Prostate gland (tissue), 2 donors: ENCODE results near the gene PRICKLE2.

Experiments
- POLR2A ChIP-seq: fragments of 450-650 bp; IDR thresholded peaks from one replicate; pipeline ENCODE4 v1.6.1; 2016; ENCODE audit warnings: antibody characterized with exemption, mild to moderate bottlenecking
- POLR2AphosphoS5 ChIP-seq: sonication (generic); formaldehyde crosslinking; IDR thresholded peaks from one replicate; pipeline ENCODE4 v1.6.1; 2017; ENCODE audit warnings: antibody characterized with exemption
- TF ChIP-seq, protein P1 (sequence below), 4 experiments: fragments of 200-600 bp in 2 of 4; fragments of 450-650 bp in 2 of 4; sonication (generic) in 2 of 4; IDR thresholded peaks; 1 replicate in 3 of 4; 2 replicates in 1 of 4; pipeline ENCODE4 v1.5.1; 2016 to 2019; ENCODE audit warnings: antibody characterized with exemption in 4 of 4, mild to moderate bottlenecking in 2 of 4, moderate library complexity in 2 of 4

DNA sequence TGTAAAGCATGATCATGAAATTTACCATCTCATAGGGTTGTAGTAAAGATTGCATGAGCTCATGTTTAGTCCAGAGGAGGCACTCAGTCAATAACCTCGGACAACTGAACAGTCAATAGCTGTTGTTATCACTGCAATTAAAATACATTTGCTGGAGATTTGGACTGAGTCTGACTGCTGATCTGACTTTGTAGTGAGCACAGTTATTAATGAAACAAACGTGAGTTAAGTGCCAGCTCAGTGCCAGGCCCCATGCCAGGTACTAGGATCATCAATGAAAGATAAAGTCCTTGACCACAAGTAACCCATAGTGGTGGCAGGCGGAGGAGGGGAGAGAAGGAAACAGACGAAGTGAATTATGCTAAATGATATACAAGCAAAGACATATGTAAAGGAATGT lies 43.7 kb upstream of the PRICKLE2 start:
- TF ChIP-seq, protein P1, sequence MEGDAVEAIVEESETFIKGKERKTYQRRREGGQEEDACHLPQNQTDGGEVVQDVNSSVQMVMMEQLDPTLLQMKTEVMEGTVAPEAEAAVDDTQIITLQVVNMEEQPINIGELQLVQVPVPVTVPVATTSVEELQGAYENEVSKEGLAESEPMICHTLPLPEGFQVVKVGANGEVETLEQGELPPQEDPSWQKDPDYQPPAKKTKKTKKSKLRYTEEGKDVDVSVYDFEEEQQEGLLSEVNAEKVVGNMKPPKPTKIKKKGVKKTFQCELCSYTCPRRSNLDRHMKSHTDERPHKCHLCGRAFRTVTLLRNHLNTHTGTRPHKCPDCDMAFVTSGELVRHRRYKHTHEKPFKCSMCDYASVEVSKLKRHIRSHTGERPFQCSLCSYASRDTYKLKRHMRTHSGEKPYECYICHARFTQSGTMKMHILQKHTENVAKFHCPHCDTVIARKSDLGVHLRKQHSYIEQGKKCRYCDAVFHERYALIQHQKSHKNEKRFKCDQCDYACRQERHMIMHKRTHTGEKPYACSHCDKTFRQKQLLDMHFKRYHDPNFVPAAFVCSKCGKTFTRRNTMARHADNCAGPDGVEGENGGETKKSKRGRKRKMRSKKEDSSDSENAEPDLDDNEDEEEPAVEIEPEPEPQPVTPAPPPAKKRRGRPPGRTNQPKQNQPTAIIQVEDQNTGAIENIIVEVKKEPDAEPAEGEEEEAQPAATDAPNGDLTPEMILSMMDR (IDR thresholded peaks at IDR 0.05), result no peak
- TF ChIP-seq POLR2A (no peak), POLR2AphosphoS5 (no peak)
